Measurements from ENCODE around the gene OCSTAMP. TPM values are rescaled to one million over a fixed set of nuclear protein-coding genes. Genes with fewer than 3 reads are reported as not detected.

Gene OCSTAMP, protein sequence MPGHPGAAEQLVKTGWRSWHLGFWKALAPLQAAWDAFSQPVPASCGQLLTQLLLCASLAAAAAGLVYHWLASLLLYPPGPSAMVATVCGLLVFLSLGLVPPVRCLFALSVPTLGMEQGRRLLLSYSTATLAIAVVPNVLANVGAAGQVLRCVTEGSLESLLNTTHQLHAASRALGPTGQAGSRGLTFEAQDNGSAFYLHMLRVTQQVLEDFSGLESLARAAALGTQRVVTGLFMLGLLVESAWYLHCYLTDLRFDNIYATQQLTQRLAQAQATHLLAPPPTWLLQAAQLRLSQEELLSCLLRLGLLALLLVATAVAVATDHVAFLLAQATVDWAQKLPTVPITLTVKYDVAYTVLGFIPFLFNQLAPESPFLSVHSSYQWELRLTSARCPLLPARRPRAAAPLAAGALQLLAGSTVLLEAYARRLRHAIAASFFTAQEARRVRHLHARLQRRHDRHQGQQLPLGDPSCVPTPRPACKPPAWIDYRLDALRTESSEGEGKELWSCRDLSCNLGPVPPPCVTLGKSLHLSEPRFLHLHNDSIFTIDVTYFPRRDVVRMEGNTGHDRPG
- not detected in 2 replicates for total RNA-seq (2014; rRNA removed)
- polyA plus RNA-seq (2012): not detected

DNA sequence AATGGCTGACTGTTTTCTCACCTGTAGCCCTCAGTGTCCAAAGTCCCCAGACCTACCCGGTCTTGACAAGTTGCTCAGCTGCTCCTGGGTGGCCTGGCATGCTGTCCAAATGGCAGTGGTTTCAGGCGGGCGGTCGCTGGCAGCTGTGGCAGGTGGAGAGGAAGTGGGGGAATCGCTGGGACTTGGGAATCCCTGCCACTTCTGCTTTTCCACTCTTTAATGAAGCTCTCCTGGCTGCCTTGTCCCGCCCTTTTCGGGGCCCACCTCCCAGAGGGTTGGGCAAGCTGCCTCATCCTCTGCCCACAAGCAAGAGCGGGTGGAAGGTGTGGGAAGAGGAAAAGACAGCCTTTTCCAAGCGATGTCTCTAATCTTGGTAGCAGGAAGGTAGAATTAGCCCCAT is at the start of gene OCSTAMP:
Gene OCSTAMP, minus strand, starts transcription at position 194 of the 400 bp plus-strand sequence. Its CDS starts 94 bp downstream, at position 100.
- no peak for DNase-seq (ENCODE audit: low read depth)

DNA sequence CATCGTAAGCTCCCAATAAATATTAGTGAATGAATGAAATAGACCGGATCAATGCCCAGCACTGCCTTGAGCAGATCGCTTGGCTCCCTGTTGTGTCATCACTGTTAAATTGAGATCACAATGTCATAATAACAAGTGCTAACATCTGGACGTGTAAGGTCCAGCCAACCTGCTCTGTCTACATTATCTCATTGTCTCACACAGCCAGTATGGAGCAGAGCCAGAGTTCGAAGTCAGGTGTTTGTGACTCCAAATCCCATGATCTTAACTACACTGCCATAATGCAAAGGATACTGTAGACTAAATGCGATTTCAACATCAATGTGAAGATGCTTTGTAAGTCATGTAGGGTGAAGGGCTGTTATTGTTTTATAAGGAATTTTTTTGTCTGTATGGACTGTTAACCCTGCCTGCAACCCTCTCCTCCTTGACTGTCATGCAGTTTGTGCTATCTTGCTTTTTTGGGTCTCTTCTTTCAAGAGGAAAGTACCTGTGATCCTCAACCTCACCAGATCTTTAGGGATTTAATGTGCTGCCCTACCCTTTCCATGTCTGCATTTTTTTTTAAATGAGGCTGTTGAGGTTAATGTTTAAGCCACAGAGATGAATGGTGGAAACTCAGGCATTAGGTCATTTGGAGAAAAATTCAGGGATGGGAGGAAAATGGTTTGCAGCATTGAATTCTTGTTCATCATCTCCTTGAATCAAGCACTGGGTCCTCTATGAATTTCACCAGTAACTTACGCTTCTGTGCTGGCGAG is 49.0 kb upstream of the OCSTAMP start:
- no peak for DNase-seq (ENCODE audit: low read depth)

DNA sequence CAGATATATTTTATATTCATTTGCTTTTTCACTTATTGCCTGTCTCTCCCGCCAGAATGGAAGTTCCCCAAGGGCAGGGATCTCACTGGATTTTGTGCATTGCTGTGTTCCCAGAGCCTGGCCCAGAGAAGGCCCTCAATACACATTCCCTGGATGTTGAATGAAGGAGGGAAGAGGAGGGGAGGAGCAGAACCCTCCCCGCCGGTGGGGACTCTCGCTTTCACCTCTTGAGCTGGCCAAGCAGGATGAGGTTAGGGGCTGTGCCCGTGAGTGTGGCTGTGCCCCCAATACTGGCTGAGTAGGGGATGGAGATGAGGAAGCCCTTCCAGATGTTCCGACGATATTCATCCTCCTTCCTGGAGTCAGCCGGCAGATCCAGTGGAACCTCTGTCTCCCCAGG is 45.5 kb upstream of the OCSTAMP start:
- DNase-seq (ENCODE audit: low read depth): no peak

DNA sequence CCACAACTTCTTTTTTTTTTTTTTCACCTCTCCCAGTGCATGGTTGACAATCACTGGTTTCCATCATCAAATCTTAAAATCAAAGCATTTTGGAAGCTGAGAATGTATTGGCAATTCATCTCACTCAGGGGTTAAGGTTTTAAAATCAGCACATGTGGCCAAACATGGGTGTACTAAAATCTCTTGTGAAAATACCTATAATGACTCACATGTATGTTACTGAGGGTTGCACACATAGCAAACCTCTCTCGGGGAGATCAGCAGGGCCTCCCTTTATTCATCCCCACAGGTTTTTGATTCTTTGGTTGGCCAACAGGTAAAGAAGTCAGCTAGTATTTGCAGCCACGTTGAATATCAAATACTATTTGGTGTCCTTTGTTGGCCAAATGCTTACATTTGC is 44.3 kb upstream of the OCSTAMP start:
- no peak for DNase-seq (ENCODE audit: low read depth)

DNA sequence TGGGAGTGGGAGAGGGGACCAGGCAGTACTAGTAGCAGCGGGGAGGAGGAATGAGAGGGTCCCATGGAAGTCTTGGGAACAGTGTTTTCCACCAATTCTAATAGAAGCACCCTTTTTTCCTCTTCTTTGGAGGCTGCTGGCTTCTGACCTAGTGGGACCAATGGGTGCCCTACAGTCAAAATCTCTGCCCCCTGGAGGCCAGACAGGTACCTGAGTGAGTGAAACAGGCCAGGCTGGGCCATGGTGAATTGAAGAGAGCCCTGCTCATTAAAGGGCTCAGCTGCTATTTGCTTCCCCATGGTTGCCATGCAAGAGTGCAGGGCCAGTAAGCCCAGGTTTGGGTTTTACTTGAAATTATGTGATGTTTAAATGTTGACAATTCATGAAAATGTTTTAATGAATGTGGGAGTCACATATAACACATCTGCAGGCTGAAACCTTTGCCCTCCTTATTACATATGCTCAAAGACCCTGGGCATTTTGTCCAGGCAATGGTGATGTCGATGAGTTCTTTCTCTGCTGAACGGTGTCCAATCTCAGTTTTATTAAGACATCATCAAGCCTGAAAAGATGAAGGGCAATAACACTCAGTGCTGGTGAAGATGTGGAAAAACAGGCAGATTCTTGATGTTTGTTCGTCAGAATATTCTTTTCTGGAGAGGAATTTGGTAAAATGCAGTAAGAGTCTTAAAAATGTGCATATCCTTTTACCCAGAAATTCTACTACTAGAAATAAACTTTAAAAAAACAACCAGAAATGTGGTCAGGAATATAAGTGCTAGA is 42.3 kb upstream of the OCSTAMP start:
- no peak for DNase-seq (ENCODE audit: low read depth)

DNA sequence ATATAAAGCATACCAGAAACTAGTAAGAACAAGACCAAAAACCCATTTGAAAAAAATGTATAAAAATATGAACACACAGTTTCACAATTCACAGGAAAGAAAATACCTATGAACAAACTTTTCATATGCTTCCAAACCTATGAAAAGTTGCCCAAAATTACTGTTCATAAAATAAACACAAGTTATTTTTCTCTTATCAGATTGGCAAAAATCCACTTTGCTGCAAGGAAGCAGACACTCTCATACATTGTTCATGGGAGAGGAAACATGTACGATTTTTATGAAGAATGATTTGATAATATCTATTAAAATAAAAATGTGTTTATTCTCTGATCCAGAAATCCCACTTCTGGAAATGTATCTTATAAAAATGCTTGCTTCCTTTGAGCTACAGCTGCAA is 40.0 kb upstream of the OCSTAMP start:
- no peak for DNase-seq (ENCODE audit: low read depth)

DNA sequence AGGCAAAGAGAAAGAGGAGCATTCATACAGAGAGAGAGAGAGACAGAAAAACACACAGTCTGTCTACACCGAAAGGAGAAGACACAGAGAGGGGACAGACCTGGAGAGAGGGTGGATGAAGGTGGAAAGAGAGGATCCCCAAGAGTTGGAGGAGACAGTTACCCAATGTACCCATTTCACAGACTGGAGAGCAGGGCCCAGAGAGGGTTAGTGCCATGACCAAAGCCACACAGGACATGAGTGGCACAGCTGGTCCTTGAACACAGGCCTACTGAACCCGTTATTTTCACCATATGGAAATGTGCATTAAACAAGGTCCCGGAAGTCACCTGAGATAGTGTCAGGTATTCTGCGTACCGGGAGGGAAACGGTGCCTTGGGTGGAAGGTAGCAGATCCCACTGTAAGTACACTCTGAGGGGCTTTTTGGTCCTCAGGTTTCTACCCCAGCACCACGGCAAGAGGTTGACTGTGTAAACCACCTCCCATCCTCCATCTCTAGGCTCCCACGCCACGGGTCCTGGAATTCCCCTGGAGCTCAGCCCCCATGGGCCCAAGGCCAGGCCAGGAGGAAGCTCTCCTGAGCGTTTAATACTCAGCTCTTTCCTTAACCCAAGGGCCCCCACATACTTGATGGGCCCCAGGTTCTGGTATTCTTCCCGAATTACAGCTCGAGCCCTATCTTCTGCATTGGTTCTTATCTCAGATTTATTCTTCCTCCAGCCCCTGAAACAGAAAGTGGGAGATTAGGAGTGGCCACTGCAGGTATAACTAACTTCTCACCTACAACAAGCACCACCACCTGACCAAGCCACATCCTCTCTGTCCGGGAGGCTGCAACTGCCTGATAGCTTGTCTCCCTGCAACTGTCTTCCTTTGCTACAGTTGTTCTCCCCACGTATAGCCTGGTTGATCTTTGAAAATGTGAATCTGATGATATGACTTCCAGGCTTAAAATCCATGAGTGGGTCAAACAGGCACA is 38.4 kb upstream of the OCSTAMP start:
- DNase-seq (ENCODE audit: low read depth): no peak

DNA sequence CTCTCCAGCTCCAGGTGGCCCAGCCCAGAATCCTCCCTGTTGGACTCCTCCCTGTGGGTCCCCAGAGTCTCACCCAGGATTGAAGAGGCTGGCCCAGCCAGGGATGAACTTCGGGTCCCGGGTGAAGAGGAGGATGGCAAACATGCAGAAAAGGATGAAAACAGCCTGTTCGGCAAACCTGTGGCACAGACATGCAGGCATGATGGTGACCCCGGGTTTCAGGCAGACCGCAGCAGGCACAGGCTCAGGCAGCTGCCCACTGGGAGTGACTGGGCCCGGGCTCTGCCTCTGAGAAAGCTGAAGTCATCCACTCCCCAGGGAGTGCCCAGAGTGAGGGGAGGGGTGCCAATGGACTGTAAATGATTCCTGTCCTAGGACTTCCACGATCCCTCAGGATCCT is 37.5 kb upstream of the OCSTAMP start:
- no peak for DNase-seq (ENCODE audit: low read depth)

DNA sequence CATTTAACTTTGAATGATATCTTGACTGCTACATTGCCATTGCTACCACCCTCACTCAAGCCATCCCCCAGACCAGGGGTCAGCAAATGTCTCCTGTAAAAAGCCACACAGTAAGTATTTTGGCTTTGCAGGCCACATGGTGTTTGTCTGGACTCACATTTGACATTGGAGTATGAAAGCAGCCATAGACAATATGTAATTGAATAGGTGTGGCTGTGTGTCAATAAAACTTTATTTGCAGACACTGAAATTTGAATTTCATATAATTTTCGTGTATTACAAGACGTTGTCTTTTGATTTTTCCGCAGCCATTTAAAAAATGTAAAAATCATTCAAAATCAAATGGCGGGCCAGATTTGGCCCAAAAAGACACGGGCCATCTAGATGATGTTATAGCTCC is 36.3 kb upstream of the OCSTAMP start:
- DNase-seq (ENCODE audit: low read depth): no peak

DNA sequence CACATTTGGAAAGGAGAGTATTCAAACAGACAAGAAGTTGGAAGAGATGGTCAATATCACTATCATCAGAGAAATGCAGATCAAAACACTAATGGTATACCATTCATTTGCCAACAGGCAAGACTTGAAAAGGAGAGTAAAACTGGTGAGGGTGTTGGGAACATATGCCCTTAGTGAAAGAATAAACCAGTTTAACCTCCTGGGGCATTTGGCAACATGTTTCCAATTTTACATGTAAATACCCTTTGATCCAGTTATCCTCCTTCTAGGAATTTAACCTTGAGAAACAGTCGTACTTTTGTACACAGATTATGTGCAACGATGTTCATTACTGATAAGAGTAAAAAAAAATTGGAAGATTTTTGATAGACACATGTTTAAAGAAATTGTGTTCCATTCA is 34.1 kb upstream of the OCSTAMP start:
- DNase-seq (ENCODE audit: low read depth): no peak

DNA sequence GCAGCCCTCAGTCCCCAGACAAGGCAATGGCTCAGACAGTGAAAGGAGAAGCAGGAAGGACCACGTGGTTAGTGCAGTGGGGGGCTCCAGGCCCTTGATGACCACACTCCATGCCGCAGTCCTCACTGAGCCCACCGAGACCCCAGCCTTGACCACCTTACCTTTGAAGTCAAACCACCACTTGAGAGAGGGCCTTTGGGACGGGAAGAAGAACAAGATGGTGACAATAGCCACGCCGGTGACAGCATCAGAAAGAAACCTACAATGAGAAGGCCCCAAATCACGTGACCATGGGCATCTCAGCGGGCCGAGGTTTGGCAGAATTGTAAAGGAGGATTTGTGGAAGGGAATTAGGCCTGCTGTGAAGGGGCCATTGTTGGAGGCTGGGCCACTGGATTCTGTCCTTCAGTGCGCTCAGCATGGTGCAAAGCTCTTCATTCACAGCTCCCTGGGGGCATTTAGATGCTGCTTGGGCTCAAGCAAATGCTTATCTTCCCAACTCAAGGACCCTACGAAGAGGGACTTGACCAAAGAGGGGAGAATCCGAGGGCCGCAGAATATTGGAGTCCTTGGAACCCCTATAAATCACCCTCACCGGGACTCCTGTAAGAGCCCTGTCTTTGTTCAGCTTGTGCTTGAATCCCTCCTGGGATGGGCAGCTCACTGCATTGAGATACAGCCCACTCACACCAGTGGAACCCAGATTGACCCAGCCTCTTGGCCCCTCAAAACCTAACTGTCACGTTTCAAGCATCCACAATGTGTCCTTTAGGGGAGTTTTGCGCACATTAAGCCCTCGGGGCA is 33.2 kb upstream of the OCSTAMP start:
- DNase-seq (ENCODE audit: low read depth): no peak

DNA sequence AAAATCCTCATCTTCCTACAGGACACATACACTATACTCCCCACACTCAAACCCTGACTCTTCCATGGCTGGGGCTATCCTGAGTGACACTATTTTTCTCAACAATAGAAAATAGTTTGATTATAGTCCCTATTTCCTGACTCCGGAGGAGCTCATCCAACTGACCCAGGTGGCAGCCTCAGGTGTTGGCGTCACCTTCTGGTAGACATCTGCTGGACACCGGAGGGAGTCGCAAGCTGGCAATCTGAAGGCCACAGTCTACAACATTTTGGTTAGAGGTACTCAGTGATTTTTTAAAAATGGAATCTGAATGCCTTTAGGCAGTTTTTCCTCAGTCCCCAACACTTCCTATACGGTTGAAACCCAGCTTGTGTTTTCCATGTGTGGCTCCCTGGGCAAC is 32.2 kb upstream of the OCSTAMP start:
- no peak for DNase-seq (ENCODE audit: low read depth)

DNA sequence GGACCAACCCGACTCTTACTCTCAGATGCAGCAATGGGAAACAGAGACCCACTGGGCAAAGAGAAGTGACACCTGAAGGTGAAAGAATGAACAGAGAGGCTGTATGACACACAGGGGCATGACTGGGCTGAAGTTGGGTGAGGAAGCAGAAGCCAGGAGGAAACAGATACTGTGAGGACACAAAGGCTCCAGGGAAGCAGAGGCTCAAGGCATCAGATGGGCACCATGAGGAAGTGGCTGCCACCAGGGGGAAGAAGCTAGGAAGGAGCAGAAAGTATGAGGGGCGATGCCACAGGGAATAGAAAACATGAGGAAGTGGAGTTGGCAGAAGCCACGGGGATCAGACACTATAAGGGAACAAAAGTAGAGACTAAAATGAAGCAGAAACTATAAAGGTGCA is 30.9 kb upstream of the OCSTAMP start:
- DNase-seq (ENCODE audit: low read depth): no peak

DNA sequence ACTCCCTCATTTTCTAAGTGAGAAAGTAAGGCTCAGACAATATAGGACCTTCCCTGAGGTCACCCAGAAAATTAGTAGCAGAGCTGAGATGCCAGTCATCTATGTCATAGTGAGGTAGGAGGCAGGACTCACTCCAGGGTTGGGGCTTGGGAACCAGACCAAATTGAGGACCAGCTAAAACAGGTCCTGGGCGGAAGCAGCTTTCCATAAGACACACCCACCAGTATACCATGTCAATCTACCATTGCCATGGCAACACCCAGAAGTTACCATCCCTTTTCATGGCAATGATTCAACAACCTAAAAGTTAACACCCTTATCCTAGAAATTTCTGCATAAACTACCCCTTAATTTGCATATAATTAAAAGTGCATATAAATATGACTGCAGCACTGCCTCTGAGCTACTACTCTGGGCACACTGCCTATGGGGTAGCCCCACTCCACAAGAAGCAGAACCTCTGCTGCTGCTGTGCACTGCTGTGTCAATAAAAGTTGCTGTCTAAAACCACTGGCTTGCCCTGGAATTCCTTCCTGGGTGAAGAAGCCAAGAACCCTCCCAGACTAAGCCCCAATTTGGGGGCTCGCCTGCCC is 30.3 kb upstream of the OCSTAMP start:
- DNase-seq (ENCODE audit: low read depth): no peak

DNA sequence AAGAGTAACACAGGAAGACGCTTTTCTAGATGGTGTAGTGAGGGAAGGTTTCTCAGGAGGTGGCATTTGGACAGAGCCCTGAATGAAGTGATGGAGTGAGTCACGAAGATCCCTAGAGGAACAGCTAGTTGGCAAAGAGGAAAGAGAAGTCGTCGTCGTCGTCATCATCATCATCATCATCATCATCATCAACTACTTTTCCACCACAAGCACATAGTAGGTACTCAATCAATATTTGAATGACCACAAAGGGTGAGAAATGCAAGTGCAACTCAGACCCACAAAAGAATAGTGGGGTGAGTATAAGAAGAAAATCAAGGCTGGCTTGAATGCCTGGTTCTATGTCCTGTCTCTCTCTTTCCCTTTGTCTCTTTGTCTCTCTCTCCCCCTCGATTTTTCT is 28.3 kb upstream of the OCSTAMP start:
- DNase-seq (ENCODE audit: low read depth): no peak

DNA sequence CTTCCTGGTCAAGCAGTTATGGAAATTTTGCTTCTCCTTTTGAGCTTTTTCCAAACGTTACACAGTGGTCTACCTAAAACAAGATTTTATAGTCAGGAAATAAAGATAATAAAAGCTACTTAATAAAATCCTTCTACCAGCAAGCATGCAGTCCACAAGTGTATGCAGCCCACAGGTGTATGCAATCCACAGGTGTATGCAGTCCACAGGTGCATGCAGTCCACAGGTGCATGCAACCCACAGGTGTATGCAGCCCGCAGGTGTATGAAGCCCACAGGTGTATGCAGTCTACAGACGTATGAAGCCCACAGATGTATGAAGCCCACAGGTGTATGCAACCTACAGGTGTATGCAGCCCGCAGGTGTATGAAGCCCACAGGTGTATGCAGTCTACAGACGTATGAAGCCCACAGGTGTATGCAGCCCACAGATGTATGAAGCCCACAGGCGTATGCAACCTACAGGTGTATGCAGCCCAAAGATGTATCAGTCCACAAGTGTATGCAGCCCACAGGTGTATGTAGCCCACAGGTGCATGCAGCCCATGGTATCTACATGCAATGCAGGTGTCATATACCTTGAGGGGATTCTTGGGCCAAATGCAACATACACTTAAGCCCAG is 26.4 kb upstream of the OCSTAMP start:
- DNase-seq (ENCODE audit: low read depth): no peak

DNA sequence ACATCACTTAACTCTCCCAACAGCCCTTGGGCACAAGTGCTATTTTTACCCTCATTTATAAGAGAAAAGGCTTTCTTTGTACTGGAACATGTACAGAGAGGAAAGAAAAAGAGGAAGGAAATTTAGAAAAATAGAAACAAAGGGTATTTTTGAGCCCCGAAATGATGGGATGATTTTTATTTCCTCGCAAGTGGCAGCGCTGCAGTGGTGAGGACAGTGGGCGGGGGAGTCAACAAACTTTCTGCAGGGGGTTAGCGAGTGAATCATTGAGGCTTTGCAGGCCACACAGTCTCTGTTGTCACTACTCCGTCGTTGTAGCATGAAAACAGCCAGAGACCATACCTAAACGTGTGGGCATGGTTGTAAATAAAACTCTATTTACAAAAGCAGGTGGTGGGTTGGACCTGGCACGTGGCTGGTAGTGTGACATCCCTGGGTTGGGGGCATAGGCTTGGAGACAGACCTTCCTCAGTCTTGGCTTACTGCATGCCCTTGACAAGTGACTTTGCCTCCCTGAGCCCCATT is 25.5 kb upstream of the OCSTAMP start:
- DNase-seq (ENCODE audit: low read depth): no peak

DNA sequence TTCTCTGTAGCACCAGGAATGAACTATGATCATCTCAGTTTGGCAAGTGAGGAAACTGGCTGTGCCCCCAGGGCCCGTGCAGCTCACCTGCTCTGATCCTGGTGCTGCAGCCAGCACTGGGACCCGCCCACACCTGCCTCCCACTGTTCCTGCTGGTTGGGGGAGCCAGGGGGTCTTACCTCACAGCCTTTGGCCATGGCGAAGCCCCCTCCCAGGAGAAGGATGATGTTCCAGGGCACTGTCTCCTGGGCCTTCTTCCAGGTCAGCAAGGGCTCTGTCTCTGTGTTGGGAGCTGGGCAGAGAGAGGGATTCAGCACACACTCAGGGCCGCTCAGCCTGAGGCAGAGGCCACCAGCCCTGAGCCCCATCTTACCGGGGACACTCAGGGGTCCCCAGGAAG is 24.9 kb upstream of the OCSTAMP start:
- no peak for DNase-seq (ENCODE audit: low read depth)

Data from LHCN-M2 (cell line).